Naive thymus-derived CD4-positive, alpha-beta T cell (primary cell): ENCODE measurements around the gene PTPN20. TPM values are rescaled to one million over a fixed set of nuclear protein-coding genes. Genes with fewer than 3 reads are reported as not detected.
A peak's percentile ranks its signal among the peaks of the same experiment; 100 is the strongest.

ENCODE experiments used
- ATAC-seq: fragments of 150-1000 bp; cut with Tn5 transposase; 2 replicates; pipeline ENCODE4 v1.10.0; 2021; ENCODE audit warnings: mild to moderate bottlenecking, moderate library complexity
- CTCF ChIA-PET: fragments of 350-600 bp; sonication (Branson Sonifier 250); formaldehyde crosslinking; loops from one replicate; lab custom pipeline; 2021; ENCODE audit warnings: antibody characterized with exemption; lab: Charles Lee
- POLR2A ChIA-PET: fragments of 350-600 bp; sonication (Branson Sonifier 250); formaldehyde crosslinking; loops from one replicate; lab custom pipeline; 2021; ENCODE audit warnings: antibody characterized with exemption, inconsistent platforms; lab: Charles Lee
- DNase-seq, 9 donors: peaks; one replicate each; pipeline versions ENCODE4 v3.0.0 to v3.0.0-alpha.2; 2020 to 2022; ENCODE audit warnings: mixed read lengths in 1 of 9
- H3K27ac ChIP-seq: one replicate; pipeline ENCODE4 v1.7.0; 2013; ENCODE audit warnings: mild to moderate bottlenecking, low read depth, low read length, moderate library complexity
- H3K27me3 ChIP-seq, 2 donors: one replicate each; pipeline ENCODE4 v1.7.0; 2013; ENCODE audit warnings: low read length in 2 of 2, mild to moderate bottlenecking in 2 of 2, moderate library complexity in 2 of 2; ENCODE audit not compliant: control insufficient read depth in 2 of 2, insufficient read depth in 2 of 2
- H3K36me3 ChIP-seq, 3 experiments: 1 replicate in 2 of 3; 2 replicates in 1 of 3; pipeline ENCODE4 v1.7.0; 2013; ENCODE audit warnings: low read length in 3 of 3, mild to moderate bottlenecking in 3 of 3, moderate library complexity in 1 of 3; ENCODE audit not compliant: insufficient read depth in 3 of 3, control insufficient read depth in 2 of 3
- H3K4me1 ChIP-seq, 2 donors: one replicate each; pipeline ENCODE4 v1.7.0; 2013; ENCODE audit warnings: low read length in 2 of 2, mild to moderate bottlenecking in 2 of 2, moderate library complexity in 1 of 2; ENCODE audit not compliant: control insufficient read depth in 2 of 2, insufficient read depth in 2 of 2
- H3K4me3 ChIP-seq: 2 replicates; pipeline ENCODE4 v1.7.0; 2013; ENCODE audit warnings: mild to moderate bottlenecking, low read length
- H3K9me3 ChIP-seq, 3 experiments: 1 replicate in 2 of 3; 2 replicates in 1 of 3; pipeline ENCODE4 v1.7.0; 2013; ENCODE audit warnings: low read length in 3 of 3; ENCODE audit not compliant: control insufficient read depth in 2 of 3
- H3K27ac Mint-ChIP-seq, 9 donors: one replicate each; pipeline ENCODE4 v1.8.0; 2020 to 2022; ENCODE audit warnings: mixed read lengths in 9 of 9, mild to moderate bottlenecking in 8 of 9, moderate library complexity in 5 of 9, inconsistent platforms in 2 of 9
- H3K27me3 Mint-ChIP-seq, 5 donors: one replicate each; pipeline ENCODE4 v1.8.0; 2021 to 2022; ENCODE audit warnings: mixed read lengths in 5 of 5, mild to moderate bottlenecking in 1 of 5
- H3K36me3 Mint-ChIP-seq, 5 donors: one replicate each; pipeline ENCODE4 v1.8.0; 2020 to 2022; ENCODE audit warnings: mixed read lengths in 5 of 5, mild to moderate bottlenecking in 3 of 5, inconsistent platforms in 1 of 5
- H3K4me1 Mint-ChIP-seq, 7 donors: one replicate each; pipeline ENCODE4 v1.8.0; 2020 to 2022; ENCODE audit warnings: mixed read lengths in 7 of 7, mild to moderate bottlenecking in 3 of 7, inconsistent platforms in 1 of 7
- H3K4me3 Mint-ChIP-seq, 10 donors: one replicate each; pipeline ENCODE4 v1.8.0; 2020 to 2022; ENCODE audit warnings: mild to moderate bottlenecking in 10 of 10, mixed read lengths in 10 of 10, moderate library complexity in 6 of 10, inconsistent platforms in 2 of 10
- H3K9me3 Mint-ChIP-seq, 11 donors: one replicate each; pipeline ENCODE4 v1.8.0; 2020 to 2022; ENCODE audit warnings: mixed read lengths in 11 of 11, mild to moderate bottlenecking in 4 of 11, inconsistent platforms in 1 of 11, moderate library complexity in 1 of 11
- intact Hi-C, 2 donors: fragments of 100-400 bp; cut with micrococcal nuclease; formaldehyde crosslinking; loops; one replicate each; pipeline ENCODE4 v1.15.1; 2023
- polyA plus RNA-seq, 2 donors: library from polyadenylated mRNA; unstranded; fragments of 300-500 nt; fragmentation: Illumina TruSeq; gene quantifications; one replicate each; pipeline ENCODE4 v1.2.3, GENCODE V29; 2021
- total RNA-seq, 6 experiments: library from RNA in 5 of 6; stranded (reverse) in 5 of 6; gene quantifications; 1 replicate in 5 of 6; 2 replicates in 1 of 6; pipeline ENCODE4 v1.2.3 and lab custom pipeline; 2021 to 2026

The PTPN20 gene
- total and polyA plus RNA-seq, 7 experiments from 2014 or later: 0.22 to 3.8 (median 1.7) TPM

DNA sequence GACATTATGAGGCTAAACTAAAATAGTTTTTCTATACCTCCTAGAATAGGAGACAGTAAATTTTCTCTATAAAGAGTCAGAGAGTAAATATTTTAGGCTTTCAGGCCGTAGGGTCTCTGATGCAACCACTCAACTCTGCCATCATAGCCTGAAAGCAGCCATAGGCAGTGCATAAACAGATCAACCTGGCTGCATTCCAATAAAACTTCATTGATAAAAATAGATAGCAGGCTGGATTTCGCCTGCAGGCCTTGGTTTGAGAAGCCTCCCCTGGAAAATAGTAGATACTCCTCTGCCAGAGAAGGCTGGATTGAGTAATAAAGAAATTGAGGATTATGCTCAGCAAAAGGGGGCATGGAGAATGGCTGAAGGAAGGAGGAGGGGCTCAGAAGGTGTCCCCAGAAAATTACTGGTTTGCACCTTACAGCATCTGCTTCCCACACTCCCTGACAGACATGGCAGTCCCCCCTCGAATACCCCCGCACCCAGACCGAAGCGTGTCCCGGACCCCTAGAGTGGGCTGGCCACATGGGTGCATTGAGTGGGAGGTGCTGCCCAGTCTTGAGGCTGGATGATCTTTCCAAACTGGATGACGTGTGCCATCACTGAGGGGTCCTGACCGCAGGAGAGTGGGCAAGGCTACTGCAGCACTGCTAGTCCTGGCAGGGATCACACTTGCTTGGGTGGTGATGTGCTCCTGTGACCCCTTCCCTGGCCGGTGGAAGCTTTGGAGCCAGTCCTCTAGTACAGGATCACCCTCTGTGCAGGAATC is 126.6 kb downstream of the PTPN20 start:
- no peak for DNase-seq
- ATAC-seq: no peak
- H3K4me3 ChIP-seq: no peak overlapping the region
- H3K36me3 ChIP-seq: no peaks in the 10 kb centered on the region
- Mint-ChIP-seq H3K4me1 (peaks cover 0 to 3% (median 0%) of the 10 kb centered on the region in 7 donors), H3K27ac (no peak overlapping the region), H3K4me3 (no peak overlapping the region), H3K36me3 (no peaks in the 10 kb centered on the region), H3K9me3 (no peaks in the 10 kb centered on the region), H3K27me3 (no peaks in the 10 kb centered on the region)
- CTCF ChIA-PET: interaction anchor here (2.0 kb wide), 1 partner anchor 10 kb away, joined by 10 read pairs; no protein-coding TSS in a partner anchor
- POLR2A ChIA-PET: no interaction called here
- no peaks in the 10 kb centered on the region for H3K9me3 ChIP-seq
- H3K27me3 ChIP-seq: no peaks in the 10 kb centered on the region
- intact Hi-C loops: no loop called here
- H3K27ac ChIP-seq: no peak overlapping the region
- H3K4me1 ChIP-seq: no peaks in the 10 kb centered on the region

- DNase-seq: no peak
- intact Hi-C loops: no loop called here
- H3K4me3 Mint-ChIP-seq: no peak overlapping the region
- Histone ChIP-seq H3K27me3 (no peaks in the 10 kb centered on the region), H3K9me3 (no peaks in the 10 kb centered on the region), H3K4me1 (no peaks in the 10 kb centered on the region), H3K36me3 (no peaks in the 10 kb centered on the region), H3K4me3 (no peak overlapping the region), H3K27ac (no peak overlapping the region)
- no peak overlapping the region for H3K27ac Mint-ChIP-seq
- ChIA-PET POLR2A (no interaction called here), CTCF (interaction anchor here (2.0 kb wide), 1 partner anchor 9 kb away, joined by 10 read pairs; no protein-coding TSS in a partner anchor)
- no peaks in the 10 kb centered on the region for H3K27me3 Mint-ChIP-seq
- no peaks in the 10 kb centered on the region for H3K36me3 Mint-ChIP-seq
- ATAC-seq: no peak
- peaks cover 0 to 3% (median 0%) of the 10 kb centered on the region in 7 donors for H3K4me1 Mint-ChIP-seq
- no peaks in the 10 kb centered on the region for H3K9me3 Mint-ChIP-seq
Observed at GRCh38 chr10:47038881-47039561, 127.8 kb downstream of the PTPN20 start.

- Histone ChIP-seq H3K4me3 (no peak overlapping the region), H3K27ac (no peak overlapping the region), H3K36me3 (no peaks in the 10 kb centered on the region), H3K27me3 (no peaks in the 10 kb centered on the region), H3K4me1 (no peaks in the 10 kb centered on the region), H3K9me3 (no peaks in the 10 kb centered on the region)
- H3K9me3 Mint-ChIP-seq: no peaks in the 10 kb centered on the region
- intact Hi-C loops: no loop called here
- no peak overlapping the region for H3K4me3 Mint-ChIP-seq
- H3K4me1 Mint-ChIP-seq: peaks cover 0 to 3% (median 0%) of the 10 kb centered on the region in 7 donors
- CTCF ChIA-PET: interaction anchor here (2.0 kb wide), 1 partner anchor 9 kb away, joined by 10 read pairs; no protein-coding TSS in a partner anchor
- ATAC-seq: no peak
- POLR2A ChIA-PET: no interaction called here
- H3K36me3 Mint-ChIP-seq: no peaks in the 10 kb centered on the region
- no peak for DNase-seq
- H3K27me3 Mint-ChIP-seq: no peaks in the 10 kb centered on the region
- H3K27ac Mint-ChIP-seq: no peak overlapping the region
Observed at GRCh38 chr10:47039562-47039913, 128.3 kb downstream of the PTPN20 start.

- Histone ChIP-seq H3K9me3 (no peaks in the 10 kb centered on the region), H3K27ac (no peak overlapping the region), H3K27me3 (no peaks in the 10 kb centered on the region), H3K4me1 (no peaks in the 10 kb centered on the region), H3K36me3 (no peaks in the 10 kb centered on the region), H3K4me3 (no peak overlapping the region)
- no peaks in the 10 kb centered on the region for H3K27me3 Mint-ChIP-seq
- H3K4me1 Mint-ChIP-seq: peaks cover 0 to 3% (median 0%) of the 10 kb centered on the region in 7 donors
- DNase-seq (no peak), ATAC-seq (no peak)
- no peak overlapping the region for H3K27ac Mint-ChIP-seq
- intact Hi-C loops: loop anchor here in 1 of 2 donors (10.0 kb wide), 1 partner anchor 125 kb away; no protein-coding TSS in a partner anchor
- CTCF ChIA-PET: interaction anchor here (2.0 kb wide), 1 partner anchor 8 kb away, joined by 10 read pairs; no protein-coding TSS in a partner anchor
- no peaks in the 10 kb centered on the region for H3K9me3 Mint-ChIP-seq
- no peak overlapping the region for H3K4me3 Mint-ChIP-seq
- POLR2A ChIA-PET: no interaction called here
- no peaks in the 10 kb centered on the region for H3K36me3 Mint-ChIP-seq
Observed at GRCh38 chr10:47040041-47040491, 128.8 kb downstream of the PTPN20 start.

GRCh38 chr10:47040681-47041080 is 129.5 kb downstream of the PTPN20 start:
- Mint-ChIP-seq H3K36me3 (no peaks in the 10 kb centered on the region), H3K9me3 (no peaks in the 10 kb centered on the region), H3K27me3 (no peaks in the 10 kb centered on the region), H3K27ac (peak overlapping the region in 1 of 9 donors; percentile 63), H3K4me1 (peaks cover 0 to 3% (median 0%) of the 10 kb centered on the region in 7 donors), H3K4me3 (no peak overlapping the region)
- H3K27ac ChIP-seq: no peak overlapping the region
- no peak overlapping the region for H3K4me3 ChIP-seq
- ChIA-PET CTCF (no interaction called here), POLR2A (no interaction called here)
- no peaks in the 10 kb centered on the region for H3K9me3 ChIP-seq
- no peaks in the 10 kb centered on the region for H3K27me3 ChIP-seq
- ATAC-seq (no peak), DNase-seq (no peak)
- intact Hi-C loops: loop anchor here in 1 of 2 donors (10.0 kb wide), 1 partner anchor 124 kb away; no protein-coding TSS in a partner anchor
- no peaks in the 10 kb centered on the region for H3K36me3 ChIP-seq
- no peaks in the 10 kb centered on the region for H3K4me1 ChIP-seq

- no peaks in the 10 kb centered on the region for H3K27me3 Mint-ChIP-seq
- no peaks in the 10 kb centered on the region for H3K36me3 Mint-ChIP-seq
- DNase-seq: no peak
- H3K36me3 ChIP-seq: no peaks in the 10 kb centered on the region
- CTCF ChIA-PET: no interaction called here
- H3K27ac ChIP-seq: no peak overlapping the region
- H3K4me3 ChIP-seq: no peak overlapping the region
- no peak overlapping the region for H3K4me3 Mint-ChIP-seq
- H3K4me1 ChIP-seq: no peaks in the 10 kb centered on the region
- H3K27me3 ChIP-seq: no peaks in the 10 kb centered on the region
- H3K9me3 Mint-ChIP-seq: no peaks in the 10 kb centered on the region
- H3K9me3 ChIP-seq: no peaks in the 10 kb centered on the region
- POLR2A ChIA-PET: no interaction called here
- H3K4me1 Mint-ChIP-seq: peaks cover 0 to 3% (median 0%) of the 10 kb centered on the region in 7 donors
- H3K27ac Mint-ChIP-seq: no peak overlapping the region
- no peak for ATAC-seq
- intact Hi-C loops: loop anchor here in 1 of 2 donors (10.0 kb wide), 1 partner anchor 123 kb away; no protein-coding TSS in a partner anchor
Observed at GRCh38 chr10:47041396-47042198, 130.4 kb downstream of the PTPN20 start.
